ENCODE measurements around the gene TRAF2.
"Not testable (repeated sequence)": the region's sequence is repeated elsewhere in the genome, so short reads cannot be mapped to it uniquely, and the experiment has no call there.

GRCh38 chr9:136843159-136843800 lies 43.0 kb upstream of the TRAF2 start:
- TF ChIP-seq, protein P1, sequence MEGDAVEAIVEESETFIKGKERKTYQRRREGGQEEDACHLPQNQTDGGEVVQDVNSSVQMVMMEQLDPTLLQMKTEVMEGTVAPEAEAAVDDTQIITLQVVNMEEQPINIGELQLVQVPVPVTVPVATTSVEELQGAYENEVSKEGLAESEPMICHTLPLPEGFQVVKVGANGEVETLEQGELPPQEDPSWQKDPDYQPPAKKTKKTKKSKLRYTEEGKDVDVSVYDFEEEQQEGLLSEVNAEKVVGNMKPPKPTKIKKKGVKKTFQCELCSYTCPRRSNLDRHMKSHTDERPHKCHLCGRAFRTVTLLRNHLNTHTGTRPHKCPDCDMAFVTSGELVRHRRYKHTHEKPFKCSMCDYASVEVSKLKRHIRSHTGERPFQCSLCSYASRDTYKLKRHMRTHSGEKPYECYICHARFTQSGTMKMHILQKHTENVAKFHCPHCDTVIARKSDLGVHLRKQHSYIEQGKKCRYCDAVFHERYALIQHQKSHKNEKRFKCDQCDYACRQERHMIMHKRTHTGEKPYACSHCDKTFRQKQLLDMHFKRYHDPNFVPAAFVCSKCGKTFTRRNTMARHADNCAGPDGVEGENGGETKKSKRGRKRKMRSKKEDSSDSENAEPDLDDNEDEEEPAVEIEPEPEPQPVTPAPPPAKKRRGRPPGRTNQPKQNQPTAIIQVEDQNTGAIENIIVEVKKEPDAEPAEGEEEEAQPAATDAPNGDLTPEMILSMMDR (IDR thresholded peaks at IDR 0.05): not testable (repeated sequence)
- TF ChIP-seq NFE2L2 (conservative IDR thresholded peaks at IDR 0.05; ENCODE audit: low read length); POLR2A (IDR thresholded peaks at IDR 0.05; ENCODE audit: low read length); RCOR1 (IDR thresholded peaks at IDR 0.05; ENCODE audit: low read depth, low read length); EP300 (IDR thresholded peaks at IDR 0.05); FOSL2 (IDR thresholded peaks at IDR 0.05); FOSL2 (CRISPR knock-in tag; IDR thresholded peaks at IDR 0.05): not testable (repeated sequence)
